Mesodermal cell (in vitro differentiated cells): Measurements from ENCODE around the gene SHANK2.

ENCODE experiments used
- H3K27ac ChIP-seq: 2 replicates; pipeline ENCODE4 v1.7.0; 2013; ENCODE audit warnings: mild to moderate bottlenecking, low read depth, low read length, moderate library complexity; ENCODE audit not compliant: severe bottlenecking
- H3K36me3 ChIP-seq: 2 replicates; pipeline ENCODE4 v1.7.1; 2013; ENCODE audit warnings: mild to moderate bottlenecking, low read length, moderate library complexity; ENCODE audit not compliant: control insufficient read depth, insufficient read depth
- H3K4me1 ChIP-seq: one replicate; pipeline ENCODE4 v1.7.1; 2013; ENCODE audit warnings: mild to moderate bottlenecking, low read length; ENCODE audit not compliant: insufficient read depth, control insufficient read depth, poor library complexity, severe bottlenecking
- H3K4me3 ChIP-seq: 2 replicates; pipeline ENCODE4 v1.7.0; 2013; ENCODE audit warnings: low read length, control low read depth, mild to moderate bottlenecking; ENCODE audit not compliant: insufficient read depth, poor library complexity, severe bottlenecking; ENCODE audit errors: extremely low read depth
- H3K9me3 ChIP-seq: 2 replicates; pipeline ENCODE4 v1.7.1; 2013; ENCODE audit warnings: mild to moderate bottlenecking, low read length, moderate library complexity; ENCODE audit not compliant: control insufficient read depth
- WGBS, 2 experiments: methylation state at CpG; one replicate each; pipeline ENCODE4 v1.1.5; 2013; ENCODE audit warnings: missing lambda C conversion rate in 2 of 2; ENCODE audit not compliant: insufficient coverage in 2 of 2; 5-methylcytosine and 5-hydroxymethylcytosine counted together

Gene SHANK2

GRCh38 chr11:71251151-71251721 is 1.1 kb downstream of the SHANK2 start:
- H3K4me1 ChIP-seq, result peaks cover 9% of the 10 kb centered on the region
- no peaks in the 10 kb centered on the region for H3K36me3 ChIP-seq
- H3K27ac ChIP-seq, result no peak overlapping the region
- H3K4me3 ChIP-seq, result peak overlapping the region; percentile 16
- H3K9me3 ChIP-seq, result no peaks in the 10 kb centered on the region
- WGBS, 2 experiments, result 0 to 1% methylated on average over 38 to 57 of the region's 64 CpGs

GRCh38 chr11:71250523-71251150 is 1.7 kb downstream of the SHANK2 start:
- Histone ChIP-seq H3K27ac (no peak overlapping the region), H3K9me3 (no peaks in the 10 kb centered on the region), H3K36me3 (no peaks in the 10 kb centered on the region), H3K4me3 (peak overlapping the region; percentile 16), H3K4me1 (peaks cover 15% of the 10 kb centered on the region)
- 18 to 20% methylated on average over 23 to 27 of the region's 27 CpGs for WGBS, 2 experiments

GRCh38 chr11:71249301-71249700 is 3.1 kb downstream of the SHANK2 start:
- H3K4me3 ChIP-seq, result no peak overlapping the region
- 64 to 86% methylated on average over 4 of the region's 6 CpGs for WGBS, 2 experiments

GRCh38 chr11:71248656-71249055 is 3.7 kb downstream of the SHANK2 start:
- Histone ChIP-seq H3K36me3 (no peaks in the 10 kb centered on the region), H3K27ac (no peak overlapping the region), H3K9me3 (no peaks in the 10 kb centered on the region), H3K4me1 (peaks cover 18% of the 10 kb centered on the region), H3K4me3 (no peak overlapping the region)
- WGBS, 2 experiments, result 80 to 92% methylated on average over 7 to 9 of the region's 9 CpGs

More at GRCh38 chr11:71249301-71249700, 3.1 kb downstream of the SHANK2 start:
- Histone ChIP-seq H3K27ac (no peak overlapping the region), H3K36me3 (no peaks in the 10 kb centered on the region), H3K9me3 (no peaks in the 10 kb centered on the region), H3K4me1 (peaks cover 18% of the 10 kb centered on the region)

GRCh38 chr11:71248251-71248570 is 4.2 kb downstream of the SHANK2 start:
- 90 to 94% methylated on average over 8 to 13 of the region's 13 CpGs for WGBS, 2 experiments
- peaks cover 18% of the 10 kb centered on the region for H3K4me1 ChIP-seq

GRCh38 chr11:71247551-71248250 is 4.7 kb downstream of the SHANK2 start:
- WGBS, 2 experiments, result 57 to 59% methylated on average over 16 of the region's 16 CpGs
- Histone ChIP-seq H3K36me3 (no peaks in the 10 kb centered on the region), H3K4me1 (peaks cover 18% of the 10 kb centered on the region), H3K9me3 (no peaks in the 10 kb centered on the region), H3K4me3 (no peak overlapping the region), H3K27ac (no peak overlapping the region)

More at GRCh38 chr11:71248251-71248570, 4.2 kb downstream of the SHANK2 start:
- H3K27ac ChIP-seq, result no peak overlapping the region
- H3K9me3 ChIP-seq, result no peaks in the 10 kb centered on the region
- H3K4me3 ChIP-seq, result no peak overlapping the region
- no peaks in the 10 kb centered on the region for H3K36me3 ChIP-seq

DNA sequence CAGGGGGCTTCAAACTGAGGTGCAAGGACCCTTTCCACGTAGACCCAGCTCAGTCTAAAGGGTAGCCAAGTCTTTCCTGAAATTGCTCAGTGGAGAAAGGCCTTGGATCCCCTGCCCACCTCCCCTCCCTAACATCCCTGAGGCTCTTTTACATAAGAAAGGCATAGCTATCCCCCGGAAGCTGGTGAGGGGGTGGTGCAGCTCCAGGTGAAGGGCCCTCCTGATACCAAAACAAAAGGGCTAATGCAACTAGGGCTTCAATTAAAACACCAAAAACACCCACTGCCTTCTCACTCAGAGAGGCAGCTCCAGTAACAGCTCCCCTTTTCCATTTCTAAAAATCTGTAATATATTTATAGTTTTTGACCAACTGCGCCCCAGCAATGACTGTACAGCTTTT is 5.8 kb downstream of the SHANK2 start:
- no peaks in the 10 kb centered on the region for H3K9me3 ChIP-seq
- peaks cover 18% of the 10 kb centered on the region for H3K4me1 ChIP-seq
- WGBS, 2 experiments, result 10 to 20% methylated on average over 1 to 2 of the region's 3 CpGs
- H3K27ac ChIP-seq, result no peak overlapping the region
- H3K36me3 ChIP-seq, result no peaks in the 10 kb centered on the region
- H3K4me3 ChIP-seq, result no peak overlapping the region

- Histone ChIP-seq H3K36me3 (no peaks in the 10 kb centered on the region), H3K27ac (no peak overlapping the region), H3K4me1 (peaks cover 20% of the 10 kb centered on the region), H3K4me3 (no peak overlapping the region), H3K9me3 (no peaks in the 10 kb centered on the region)
- 47 to 54% methylated on average over 15 to 19 of the region's 19 CpGs for WGBS, 2 experiments
Observed at GRCh38 chr11:71245601-71246391, 6.6 kb downstream of the SHANK2 start.

DNA sequence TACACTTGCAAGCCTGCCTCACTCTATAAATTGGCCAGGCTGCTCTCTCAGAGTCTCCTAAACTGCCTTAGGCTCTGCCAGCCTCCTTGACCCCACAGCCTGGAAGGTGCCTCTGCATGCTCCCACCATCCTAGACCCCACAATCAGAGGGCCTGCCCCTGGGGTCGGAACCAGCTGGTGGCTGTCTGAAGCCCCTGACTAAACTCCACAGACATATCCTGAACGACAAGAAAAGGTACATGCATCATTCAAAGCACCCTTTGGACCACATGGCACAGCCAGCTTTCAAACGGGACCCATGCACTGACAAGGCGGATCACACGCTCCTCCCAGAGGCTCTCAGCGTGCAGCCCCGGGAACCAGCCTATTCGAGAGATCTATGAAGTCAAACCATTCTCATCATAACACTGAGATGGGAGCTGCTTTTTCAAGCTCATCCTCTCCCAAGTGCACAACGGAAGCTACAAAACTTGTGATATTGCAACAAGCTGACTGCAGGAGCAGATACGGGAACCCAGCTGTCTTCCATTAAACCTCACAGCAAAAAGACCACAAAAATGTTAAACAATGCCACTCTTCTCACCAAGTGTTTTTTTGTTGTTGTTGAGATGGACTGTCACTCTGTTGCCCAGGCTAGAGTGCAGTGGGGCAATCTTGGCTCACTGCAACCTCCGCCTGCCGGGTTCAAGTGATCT is 8.1 kb downstream of the SHANK2 start:
- WGBS, 2 experiments, result 75 to 86% methylated on average over 8 to 9 of the region's 12 CpGs
- Histone ChIP-seq H3K4me3 (no peak overlapping the region), H3K4me1 (peaks cover 17% of the 10 kb centered on the region), H3K9me3 (no peaks in the 10 kb centered on the region), H3K27ac (no peak overlapping the region), H3K36me3 (no peaks in the 10 kb centered on the region)

DNA sequence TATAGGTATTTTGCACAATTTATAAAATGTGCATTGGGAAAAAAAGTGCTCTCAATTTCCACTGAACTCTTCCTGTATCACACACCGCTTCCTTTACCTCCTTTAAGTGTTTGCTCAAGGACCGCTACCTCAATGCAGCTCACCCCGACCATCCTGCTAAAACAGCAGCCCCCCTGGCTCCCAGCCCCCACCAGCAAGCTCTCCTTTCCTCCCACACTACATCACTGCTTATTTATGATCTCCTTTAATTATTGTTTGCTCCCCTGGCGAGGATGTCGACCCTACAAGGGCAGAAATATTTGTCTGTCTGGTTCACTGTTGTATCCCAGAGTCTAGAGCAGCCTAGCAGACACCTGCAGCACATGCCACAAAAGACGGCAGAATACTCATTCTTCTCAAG is 10.0 kb downstream of the SHANK2 start:
- Histone ChIP-seq H3K4me1 (peaks cover 17% of the 10 kb centered on the region), H3K36me3 (no peaks in the 10 kb centered on the region), H3K9me3 (no peaks in the 10 kb centered on the region), H3K4me3 (no peak overlapping the region), H3K27ac (no peak overlapping the region)
- WGBS, 2 experiments, result 90 to 94% methylated on average over 4 to 6 of the region's 6 CpGs
